Measurements from ENCODE around the gene SYT17. TPM values are rescaled to one million over a fixed set of nuclear protein-coding genes. Genes with fewer than 3 reads are reported as not detected.

The SYT17 gene
- polyA plus RNA-seq (2013, experiment 1 of 2), result 21.5 TPM
- 15.4 TPM for polyA plus RNA-seq (2013, experiment 2 of 2)

DNA sequence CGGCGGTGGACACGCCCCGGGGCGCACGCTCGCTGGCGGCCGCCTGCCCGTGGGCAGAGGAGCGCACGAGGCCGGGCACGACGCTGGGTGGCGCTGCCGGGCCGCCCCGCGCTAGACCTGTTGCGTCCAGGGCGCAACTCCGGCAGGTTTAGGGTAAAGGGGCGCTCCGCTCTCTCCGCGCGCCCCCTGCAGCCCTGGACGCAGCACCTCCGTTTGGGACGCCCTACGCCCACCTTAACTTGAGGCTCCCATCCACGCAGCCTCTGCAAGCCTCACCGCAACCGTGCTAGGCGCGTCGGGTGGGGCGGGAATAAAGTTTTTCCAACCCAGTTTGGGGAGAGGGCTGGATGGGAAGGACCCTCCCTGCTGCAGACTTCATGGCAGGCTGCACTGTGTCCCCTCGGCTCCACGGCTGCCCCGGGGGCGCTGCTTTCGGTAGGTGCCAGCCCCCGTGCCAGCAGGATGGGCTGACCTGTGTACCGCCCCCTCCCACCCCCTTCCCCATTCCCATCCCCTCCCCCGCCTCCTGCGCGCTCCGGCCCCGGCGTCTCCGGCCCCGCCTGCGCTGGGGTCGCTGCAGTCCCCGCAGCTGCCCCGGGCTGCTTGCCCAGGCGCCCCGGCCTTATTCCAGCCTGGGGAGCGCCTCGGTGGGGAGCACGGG lies at the start of gene SYT17:
SYT17 (plus strand) TSS at position 531 of the 661 bp plus-strand sequence. CDS start 407 bp downstream, outside the sequence.
- no peaks in the 10 kb centered on the region for H3K36me3 ChIP-seq (ENCODE audit: control insufficient read depth, insufficient read depth, low read length)
- no peaks in the 10 kb centered on the region for H3K9me3 ChIP-seq (ENCODE audit: control insufficient read depth, low read length)
- H3K4me3 ChIP-seq (ENCODE audit: extremely low read depth, insufficient read depth, low read length, poor library complexity, severe bottlenecking), result peak within 1 kb of the TSS; percentile 83
- no peak within 1 kb of the TSS for H3K27ac ChIP-seq (ENCODE audit: low read depth, low read length, severe bottlenecking)
- peaks cover 15% of the 10 kb centered on the region for H3K4me1 ChIP-seq (ENCODE audit: control insufficient read depth, insufficient read depth, low read length, poor library complexity, severe bottlenecking)
- 1% methylated on average over 43 to 45 of the region's 63 CpGs for WGBS, 2 experiments (ENCODE audit: insufficient coverage in 2 of 2)

GRCh38 chr16:19118938-19119431 lies 49.1 kb upstream of the SYT17 start:
- Histone ChIP-seq H3K27ac (ENCODE audit: low read depth, low read length, severe bottlenecking) (peak overlapping the region; percentile 86), H3K4me3 (ENCODE audit: extremely low read depth, insufficient read depth, low read length, poor library complexity, severe bottlenecking) (no peak overlapping the region), H3K9me3 (ENCODE audit: control insufficient read depth, low read length) (no peaks in the 10 kb centered on the region), H3K4me1 (ENCODE audit: control insufficient read depth, insufficient read depth, low read length, poor library complexity, severe bottlenecking) (peaks cover 49% of the 10 kb centered on the region), H3K36me3 (ENCODE audit: control insufficient read depth, insufficient read depth, low read length) (peaks cover 46% of the 10 kb centered on the region)
- WGBS, 2 experiments (ENCODE audit: insufficient coverage in 2 of 2), result 77 to 82% methylated on average over 5 to 6 of the region's 6 CpGs

- peaks cover 45% of the 10 kb centered on the region for H3K36me3 ChIP-seq (ENCODE audit: control insufficient read depth, insufficient read depth, low read length)
- peaks cover 49% of the 10 kb centered on the region for H3K4me1 ChIP-seq (ENCODE audit: control insufficient read depth, insufficient read depth, low read length, poor library complexity, severe bottlenecking)
- H3K27ac ChIP-seq (ENCODE audit: low read depth, low read length, severe bottlenecking), result peak overlapping the region; percentile 86
- WGBS, 2 experiments (ENCODE audit: insufficient coverage in 2 of 2), result 100% methylated on average over 2 of the region's 5 CpGs; no CpG with 5 or more reads in 1 of the 2 experiments
- H3K4me3 ChIP-seq (ENCODE audit: extremely low read depth, insufficient read depth, low read length, poor library complexity, severe bottlenecking), result no peak overlapping the region
- H3K9me3 ChIP-seq (ENCODE audit: control insufficient read depth, low read length), result no peaks in the 10 kb centered on the region
Measured at GRCh38 chr16:19119564-19119963, 48.5 kb upstream of the SYT17 start.

DNA sequence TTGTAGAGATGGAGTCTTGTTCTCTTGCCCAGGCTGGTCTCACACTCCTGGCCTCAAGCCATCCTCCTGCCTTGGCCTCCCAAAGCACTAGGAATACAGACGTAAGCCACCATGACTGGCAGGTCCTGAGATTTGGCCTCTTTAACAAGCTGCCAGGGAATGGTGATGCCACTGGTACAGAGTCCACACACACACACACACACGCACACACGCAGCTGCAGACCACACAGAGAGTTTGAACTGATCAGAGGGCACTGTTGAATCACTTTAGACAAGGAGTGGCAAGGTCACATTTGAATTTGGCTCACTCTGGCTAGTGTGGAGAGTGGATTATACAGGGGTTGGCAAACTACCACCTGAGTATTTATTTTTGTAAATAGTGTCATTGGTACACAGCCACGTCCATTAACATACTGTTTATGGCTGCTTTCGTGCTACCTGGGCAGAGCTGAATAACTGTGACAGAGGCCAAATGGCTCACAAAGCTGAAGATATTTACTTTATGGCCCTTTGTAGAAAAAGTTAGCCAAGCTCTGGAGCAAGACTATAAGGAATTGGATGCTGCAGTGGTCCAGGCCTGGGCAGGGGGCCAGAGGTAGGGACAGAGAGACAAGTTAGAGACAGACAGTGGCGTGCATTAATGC lies 44.4 kb upstream of the SYT17 start:
- no peak overlapping the region for H3K4me3 ChIP-seq (ENCODE audit: extremely low read depth, insufficient read depth, low read length, poor library complexity, severe bottlenecking)
- no peak overlapping the region for H3K27ac ChIP-seq (ENCODE audit: low read depth, low read length, severe bottlenecking)
- H3K36me3 ChIP-seq (ENCODE audit: control insufficient read depth, insufficient read depth, low read length), result peaks cover 26% of the 10 kb centered on the region
- WGBS, 2 experiments (ENCODE audit: insufficient coverage in 2 of 2), result 96 to 98% methylated on average over 3 to 4 of the region's 6 CpGs
- peaks cover 32% of the 10 kb centered on the region for H3K4me1 ChIP-seq (ENCODE audit: control insufficient read depth, insufficient read depth, low read length, poor library complexity, severe bottlenecking)
- peaks cover 4% of the 10 kb centered on the region for H3K9me3 ChIP-seq (ENCODE audit: control insufficient read depth, low read length)

DNA sequence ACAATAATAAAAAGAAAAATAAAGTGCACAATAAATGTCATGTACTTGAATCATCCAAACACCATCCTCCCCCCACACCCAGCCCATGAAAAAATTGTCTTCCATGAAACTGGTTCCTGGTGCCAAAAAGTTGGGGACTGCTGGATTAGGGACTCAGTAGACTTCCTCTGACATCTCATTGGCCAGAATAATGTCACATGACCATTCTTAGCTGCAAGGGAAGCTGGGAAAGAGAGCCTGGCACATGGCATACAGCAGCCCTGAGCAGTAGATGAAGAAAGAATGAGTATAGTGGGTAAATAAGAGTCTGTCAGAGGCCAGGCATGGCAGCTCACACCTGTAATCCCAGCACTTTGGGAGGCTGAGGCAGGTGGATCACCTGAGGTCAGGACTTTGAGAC lies 41.7 kb upstream of the SYT17 start:
- Histone ChIP-seq H3K36me3 (ENCODE audit: control insufficient read depth, insufficient read depth, low read length) (peaks cover 19% of the 10 kb centered on the region), H3K27ac (ENCODE audit: low read depth, low read length, severe bottlenecking) (no peak overlapping the region), H3K9me3 (ENCODE audit: control insufficient read depth, low read length) (peaks cover 4% of the 10 kb centered on the region), H3K4me3 (ENCODE audit: extremely low read depth, insufficient read depth, low read length, poor library complexity, severe bottlenecking) (no peak overlapping the region), H3K4me1 (ENCODE audit: control insufficient read depth, insufficient read depth, low read length, poor library complexity, severe bottlenecking) (peaks cover 44% of the 10 kb centered on the region)

- H3K4me1 ChIP-seq (ENCODE audit: control insufficient read depth, insufficient read depth, low read length, poor library complexity, severe bottlenecking), result peaks cover 46% of the 10 kb centered on the region
- H3K27ac ChIP-seq (ENCODE audit: low read depth, low read length, severe bottlenecking), result no peak overlapping the region
- H3K9me3 ChIP-seq (ENCODE audit: control insufficient read depth, low read length), result peaks cover 4% of the 10 kb centered on the region
- WGBS, 2 experiments (ENCODE audit: insufficient coverage in 2 of 2), result 80 to 100% methylated on average over 1 to 3 of the region's 3 CpGs
- H3K4me3 ChIP-seq (ENCODE audit: extremely low read depth, insufficient read depth, low read length, poor library complexity, severe bottlenecking), result no peak overlapping the region
- H3K36me3 ChIP-seq (ENCODE audit: control insufficient read depth, insufficient read depth, low read length), result peaks cover 15% of the 10 kb centered on the region
Measured at GRCh38 chr16:19127205-19127604, 40.8 kb upstream of the SYT17 start.

DNA sequence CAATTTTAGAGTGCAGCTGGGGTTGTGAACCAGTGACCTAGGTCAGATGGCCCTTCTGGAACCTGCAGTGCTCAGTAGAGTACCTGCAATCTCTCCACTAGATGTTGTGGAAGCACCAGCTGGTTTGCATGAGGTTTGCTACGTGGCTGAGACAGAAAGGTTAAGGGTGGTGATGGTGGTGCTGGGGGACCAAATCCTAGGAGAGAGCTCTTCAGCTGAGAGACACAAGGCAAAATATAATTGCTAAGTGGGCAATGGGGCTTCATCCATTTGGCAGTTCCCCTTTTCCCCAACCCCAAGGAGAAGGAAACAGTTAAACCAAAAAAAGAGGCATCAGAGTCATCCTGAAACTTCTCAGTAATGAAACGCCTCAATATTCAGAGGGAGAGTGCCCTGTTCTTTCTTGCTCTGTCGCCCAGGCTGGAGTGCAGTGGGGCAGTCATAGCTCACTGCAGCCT lies 40.3 kb upstream of the SYT17 start:
- Histone ChIP-seq H3K4me3 (ENCODE audit: extremely low read depth, insufficient read depth, low read length, poor library complexity, severe bottlenecking) (no peak overlapping the region), H3K36me3 (ENCODE audit: control insufficient read depth, insufficient read depth, low read length) (peaks cover 15% of the 10 kb centered on the region), H3K27ac (ENCODE audit: low read depth, low read length, severe bottlenecking) (no peak overlapping the region), H3K4me1 (ENCODE audit: control insufficient read depth, insufficient read depth, low read length, poor library complexity, severe bottlenecking) (peaks cover 46% of the 10 kb centered on the region), H3K9me3 (ENCODE audit: control insufficient read depth, low read length) (peaks cover 4% of the 10 kb centered on the region)
- 85 to 93% methylated on average over 2 to 3 of the region's 3 CpGs for WGBS, 2 experiments (ENCODE audit: insufficient coverage in 2 of 2)

- H3K9me3 ChIP-seq (ENCODE audit: control insufficient read depth, low read length), result peaks cover 4% of the 10 kb centered on the region
- 29 to 44% methylated on average over 2 of the region's 7 CpGs for WGBS, 2 experiments (ENCODE audit: insufficient coverage in 2 of 2)
- H3K36me3 ChIP-seq (ENCODE audit: control insufficient read depth, insufficient read depth, low read length), result peaks cover 13% of the 10 kb centered on the region
- H3K4me1 ChIP-seq (ENCODE audit: control insufficient read depth, insufficient read depth, low read length, poor library complexity, severe bottlenecking), result peaks cover 46% of the 10 kb centered on the region
- no peak overlapping the region for H3K27ac ChIP-seq (ENCODE audit: low read depth, low read length, severe bottlenecking)
- no peak overlapping the region for H3K4me3 ChIP-seq (ENCODE audit: extremely low read depth, insufficient read depth, low read length, poor library complexity, severe bottlenecking)
Measured at GRCh38 chr16:19128454-19129200, 39.4 kb upstream of the SYT17 start.

DNA sequence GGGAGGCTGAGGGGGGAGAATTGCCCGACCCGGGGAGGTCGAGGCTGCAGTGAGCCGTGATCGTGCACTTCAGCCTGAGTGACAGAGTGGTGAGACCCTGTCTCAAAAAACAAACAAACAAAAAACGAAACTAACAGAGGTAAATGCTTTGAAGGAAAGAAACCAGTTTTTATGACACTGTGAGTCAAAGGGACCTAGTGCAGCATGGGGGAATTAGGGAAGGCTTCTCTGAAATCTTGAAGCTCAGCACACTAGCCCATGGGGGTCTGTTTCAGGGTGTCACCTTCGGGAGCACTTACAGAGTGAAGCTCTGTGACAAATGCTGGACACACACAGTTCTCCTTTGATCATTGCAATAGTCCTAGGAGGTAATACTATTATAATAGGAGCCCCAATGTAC lies 37.7 kb upstream of the SYT17 start:
- H3K36me3 ChIP-seq (ENCODE audit: control insufficient read depth, insufficient read depth, low read length), result peaks cover 9% of the 10 kb centered on the region
- peaks cover 4% of the 10 kb centered on the region for H3K9me3 ChIP-seq (ENCODE audit: control insufficient read depth, low read length)
- peaks cover 54% of the 10 kb centered on the region for H3K4me1 ChIP-seq (ENCODE audit: control insufficient read depth, insufficient read depth, low read length, poor library complexity, severe bottlenecking)
- no peak overlapping the region for H3K4me3 ChIP-seq (ENCODE audit: extremely low read depth, insufficient read depth, low read length, poor library complexity, severe bottlenecking)
- 79 to 93% methylated on average over 2 to 6 of the region's 7 CpGs for WGBS, 2 experiments (ENCODE audit: insufficient coverage in 2 of 2)
- H3K27ac ChIP-seq (ENCODE audit: low read depth, low read length, severe bottlenecking), result peak overlapping the region; percentile 97

DNA sequence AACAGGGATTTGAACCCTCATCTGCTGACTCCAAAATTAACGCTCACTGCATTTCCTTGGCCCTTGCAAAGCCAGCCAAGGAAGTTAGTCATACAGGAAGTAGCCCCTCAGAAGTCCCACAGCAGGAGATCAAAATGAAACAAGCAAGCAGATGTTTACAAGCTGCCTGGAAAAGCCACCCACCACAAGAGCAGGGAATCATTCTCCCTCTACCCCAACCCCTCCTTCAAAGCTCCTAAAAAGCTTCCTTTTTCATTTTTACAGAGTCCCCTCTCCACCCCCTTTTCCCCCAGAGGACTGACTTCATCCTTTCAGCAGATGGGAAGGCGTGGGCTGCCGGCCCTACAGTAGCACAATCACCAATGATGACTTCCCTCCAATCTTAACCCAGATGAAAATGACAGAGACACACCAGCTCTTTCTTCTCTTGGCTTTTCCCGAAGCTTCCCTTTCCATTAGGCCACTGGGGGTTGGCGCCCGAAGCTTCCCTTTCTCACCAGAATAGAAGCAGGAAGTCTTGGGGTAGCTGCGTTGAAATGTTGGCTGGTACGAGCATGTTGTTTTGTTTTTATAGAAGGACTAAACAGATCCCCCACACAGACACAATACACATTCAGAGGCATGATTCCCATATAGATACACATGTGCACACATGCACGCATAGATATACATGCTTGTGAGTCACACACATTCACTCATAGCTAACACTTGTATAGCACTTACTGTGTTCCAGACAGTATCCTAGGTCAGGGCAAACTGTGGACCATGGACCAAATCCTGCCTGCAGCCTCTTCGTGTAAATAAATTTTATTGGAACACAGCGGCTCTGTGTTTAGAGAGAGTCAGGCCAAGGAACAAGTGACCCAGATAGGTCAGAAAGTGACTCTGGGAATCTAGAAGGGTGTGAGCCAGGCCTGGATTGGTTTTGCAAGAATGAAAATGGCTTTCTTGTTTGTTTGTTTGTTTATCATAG lies 36.9 kb upstream of the SYT17 start:
- WGBS, 2 experiments (ENCODE audit: insufficient coverage in 2 of 2), result 56 to 60% methylated on average over 5 to 6 of the region's 11 CpGs
- H3K9me3 ChIP-seq (ENCODE audit: control insufficient read depth, low read length), result no peaks in the 10 kb centered on the region
- H3K4me3 ChIP-seq (ENCODE audit: extremely low read depth, insufficient read depth, low read length, poor library complexity, severe bottlenecking), result no peak overlapping the region
- H3K27ac ChIP-seq (ENCODE audit: low read depth, low read length, severe bottlenecking), result peak overlapping the region; percentile 97
- peaks cover 61% of the 10 kb centered on the region for H3K4me1 ChIP-seq (ENCODE audit: control insufficient read depth, insufficient read depth, low read length, poor library complexity, severe bottlenecking)
- H3K36me3 ChIP-seq (ENCODE audit: control insufficient read depth, insufficient read depth, low read length), result peaks cover 2% of the 10 kb centered on the region

Data from mesodermal cell (in vitro differentiated cells).